Measurements from ENCODE around the gene FKBP5.

GRCh38 chr6:35594503-35595186 lies 94.1 kb downstream of the FKBP5 start:
- TF ChIP-seq POLR2A (IDR thresholded peaks at IDR 0.05) (no peak), CTCF (IDR thresholded peaks at IDR 0.05) (no peak)

Measured in ovary (tissue), 3 donors.